Neural progenitor cell (in vitro differentiated cells): Measurements from ENCODE around the gene SCT.

Experiments used
- EZH2 ChIP-seq: fragments of 200-600 bp; sonication (generic); IDR thresholded peaks from 2 replicates; pipeline ENCODE4 v1.6.1; 2017; ENCODE audit warnings: antibody characterized with exemption, mild to moderate bottlenecking, moderate library complexity
- EZH2phosphoT487 ChIP-seq: fragments of 200-600 bp; sonication (generic); IDR thresholded peaks from 2 replicates; pipeline ENCODE4 v1.6.1; 2017; ENCODE audit warnings: antibody characterized with exemption
- TF ChIP-seq, protein P1 (sequence below): fragments of 200-600 bp; sonication (generic); IDR thresholded peaks from 2 replicates; pipeline ENCODE4 v1.5.1; 2017; ENCODE audit warnings: antibody characterized with exemption, mild to moderate bottlenecking

DNA sequence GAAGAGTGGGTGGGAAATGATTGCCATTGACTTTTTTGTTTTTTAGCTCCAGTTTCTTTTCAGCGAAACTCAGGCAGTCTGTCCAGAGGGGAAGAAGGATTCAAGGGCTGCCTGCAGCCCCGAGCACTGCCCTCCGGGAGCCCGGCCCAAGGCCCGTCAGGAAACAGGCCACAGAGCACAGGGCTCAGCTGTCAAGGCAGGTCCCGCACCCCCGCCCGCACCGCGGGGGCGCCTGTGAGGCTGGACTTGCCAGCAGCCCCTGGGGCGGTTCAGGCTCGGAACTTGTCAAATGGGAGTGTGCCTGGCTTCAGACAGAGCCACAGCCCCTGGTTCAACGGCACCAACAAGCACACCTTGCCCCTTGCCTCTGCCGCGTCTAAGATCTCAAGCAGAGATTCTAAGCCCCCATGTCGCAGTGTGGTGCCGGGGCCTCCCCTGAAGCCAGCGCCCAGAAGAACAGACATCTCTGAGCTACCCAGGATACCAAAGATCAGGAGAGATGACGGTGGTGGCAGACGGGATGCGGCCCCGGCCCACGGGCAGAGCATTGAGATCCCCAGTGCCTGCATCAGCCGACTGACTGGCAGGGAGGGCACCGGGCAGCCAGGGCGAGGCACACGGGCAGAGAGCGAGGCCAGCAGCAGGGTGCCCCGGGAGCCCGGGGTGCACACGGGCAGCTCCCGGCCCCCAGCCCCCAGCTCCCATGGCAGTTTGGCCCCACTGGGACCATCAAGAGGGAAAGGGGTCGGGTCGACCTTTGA, 19.8 kb downstream of the SCT start:
- TF ChIP-seq, protein P1, sequence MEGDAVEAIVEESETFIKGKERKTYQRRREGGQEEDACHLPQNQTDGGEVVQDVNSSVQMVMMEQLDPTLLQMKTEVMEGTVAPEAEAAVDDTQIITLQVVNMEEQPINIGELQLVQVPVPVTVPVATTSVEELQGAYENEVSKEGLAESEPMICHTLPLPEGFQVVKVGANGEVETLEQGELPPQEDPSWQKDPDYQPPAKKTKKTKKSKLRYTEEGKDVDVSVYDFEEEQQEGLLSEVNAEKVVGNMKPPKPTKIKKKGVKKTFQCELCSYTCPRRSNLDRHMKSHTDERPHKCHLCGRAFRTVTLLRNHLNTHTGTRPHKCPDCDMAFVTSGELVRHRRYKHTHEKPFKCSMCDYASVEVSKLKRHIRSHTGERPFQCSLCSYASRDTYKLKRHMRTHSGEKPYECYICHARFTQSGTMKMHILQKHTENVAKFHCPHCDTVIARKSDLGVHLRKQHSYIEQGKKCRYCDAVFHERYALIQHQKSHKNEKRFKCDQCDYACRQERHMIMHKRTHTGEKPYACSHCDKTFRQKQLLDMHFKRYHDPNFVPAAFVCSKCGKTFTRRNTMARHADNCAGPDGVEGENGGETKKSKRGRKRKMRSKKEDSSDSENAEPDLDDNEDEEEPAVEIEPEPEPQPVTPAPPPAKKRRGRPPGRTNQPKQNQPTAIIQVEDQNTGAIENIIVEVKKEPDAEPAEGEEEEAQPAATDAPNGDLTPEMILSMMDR: no peak
- no peak for TF ChIP-seq EZH2phosphoT487
- no peak for TF ChIP-seq EZH2
